Measurements from ENCODE around the gene FN1.

DNA sequence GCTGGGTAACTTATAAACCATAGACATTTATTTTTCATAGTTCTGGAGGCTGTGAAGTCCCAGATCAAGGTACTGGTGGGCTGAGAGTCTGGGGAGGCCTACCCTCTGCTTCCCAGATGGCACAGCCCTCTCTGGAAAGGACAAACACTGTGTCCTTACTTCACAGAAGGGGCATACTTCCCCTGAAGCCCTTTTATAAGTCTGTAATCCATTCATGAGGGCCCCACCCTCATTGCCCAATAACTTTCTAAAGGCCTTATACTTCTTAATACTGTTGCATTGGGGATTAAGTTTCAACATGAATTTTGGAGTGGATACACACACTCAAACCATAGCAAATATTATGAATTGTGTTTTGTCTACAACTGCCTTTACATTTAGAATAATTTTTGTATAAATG is 88.0 kb downstream of the FN1 start:
- TF ChIP-seq POLR2AphosphoS5 (IDR thresholded peaks at IDR 0.05; ENCODE audit: low read depth, low read length), result no peak
- no peak for TF ChIP-seq ZNF274 (IDR thresholded peaks at IDR 0.05; ENCODE audit: borderline replicate concordance, extremely low read depth, low read length)
- TF ChIP-seq, protein P1, sequence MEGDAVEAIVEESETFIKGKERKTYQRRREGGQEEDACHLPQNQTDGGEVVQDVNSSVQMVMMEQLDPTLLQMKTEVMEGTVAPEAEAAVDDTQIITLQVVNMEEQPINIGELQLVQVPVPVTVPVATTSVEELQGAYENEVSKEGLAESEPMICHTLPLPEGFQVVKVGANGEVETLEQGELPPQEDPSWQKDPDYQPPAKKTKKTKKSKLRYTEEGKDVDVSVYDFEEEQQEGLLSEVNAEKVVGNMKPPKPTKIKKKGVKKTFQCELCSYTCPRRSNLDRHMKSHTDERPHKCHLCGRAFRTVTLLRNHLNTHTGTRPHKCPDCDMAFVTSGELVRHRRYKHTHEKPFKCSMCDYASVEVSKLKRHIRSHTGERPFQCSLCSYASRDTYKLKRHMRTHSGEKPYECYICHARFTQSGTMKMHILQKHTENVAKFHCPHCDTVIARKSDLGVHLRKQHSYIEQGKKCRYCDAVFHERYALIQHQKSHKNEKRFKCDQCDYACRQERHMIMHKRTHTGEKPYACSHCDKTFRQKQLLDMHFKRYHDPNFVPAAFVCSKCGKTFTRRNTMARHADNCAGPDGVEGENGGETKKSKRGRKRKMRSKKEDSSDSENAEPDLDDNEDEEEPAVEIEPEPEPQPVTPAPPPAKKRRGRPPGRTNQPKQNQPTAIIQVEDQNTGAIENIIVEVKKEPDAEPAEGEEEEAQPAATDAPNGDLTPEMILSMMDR (IDR thresholded peaks at IDR 0.05; ENCODE audit: control extremely low read depth in 1 of 3, insufficient read depth in 1 of 3, low read depth in 1 of 3, low read length in 3 of 3), result no peak
- TF ChIP-seq EP300 (IDR thresholded peaks at IDR 0.05; ENCODE audit: borderline replicate concordance in 1 of 2, low read depth in 2 of 2, low read length in 2 of 2), result no peak
- TF ChIP-seq CHD2 (IDR thresholded peaks at IDR 0.05; ENCODE audit: low read length), result no peak
- TF ChIP-seq NRF1 (IDR thresholded peaks at IDR 0.05; ENCODE audit: low read depth, low read length), result no peak
